HG03045 (cell line): ENCODE results near the gene KRT38.

Experiments used
- ATAC-seq: cut with Tn5 transposase; IDR thresholded peaks from one replicate; pipeline ENCODE4 v1.9.1; 2021; ENCODE audit warnings: mild to moderate bottlenecking, moderate library complexity; ENCODE audit not compliant: unreplicated experiment

Gene KRT38

DNA sequence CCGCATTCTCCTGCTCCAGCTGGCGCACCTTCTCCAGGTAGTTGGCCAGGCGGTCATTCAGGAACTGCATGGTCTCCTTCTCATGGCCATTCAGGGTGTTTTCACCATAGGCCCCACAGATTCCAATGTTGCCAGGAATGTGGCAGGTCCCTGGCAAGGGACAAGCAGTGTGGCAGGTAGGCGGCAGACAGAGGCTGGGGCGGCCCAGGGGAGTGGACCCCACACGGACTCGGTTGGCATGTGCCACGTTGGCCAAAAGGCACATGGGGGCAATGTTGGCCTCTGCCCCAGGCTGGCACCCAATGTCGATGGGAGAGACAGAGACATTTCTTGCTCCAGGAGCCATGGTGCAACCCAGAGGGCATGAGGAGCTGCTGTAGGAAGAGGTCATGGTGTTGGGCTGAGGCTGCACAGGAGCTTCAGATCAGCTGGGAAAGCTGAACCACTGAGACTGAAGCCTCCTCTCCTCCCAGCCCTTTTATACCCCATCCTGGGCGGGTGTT is at the start of gene KRT38:
Gene KRT38, minus strand, starts transcription at position 453 of the 503 bp plus-strand sequence. Its CDS starts 62 bp downstream, at position 391.
- ATAC-seq: no peak

DNA sequence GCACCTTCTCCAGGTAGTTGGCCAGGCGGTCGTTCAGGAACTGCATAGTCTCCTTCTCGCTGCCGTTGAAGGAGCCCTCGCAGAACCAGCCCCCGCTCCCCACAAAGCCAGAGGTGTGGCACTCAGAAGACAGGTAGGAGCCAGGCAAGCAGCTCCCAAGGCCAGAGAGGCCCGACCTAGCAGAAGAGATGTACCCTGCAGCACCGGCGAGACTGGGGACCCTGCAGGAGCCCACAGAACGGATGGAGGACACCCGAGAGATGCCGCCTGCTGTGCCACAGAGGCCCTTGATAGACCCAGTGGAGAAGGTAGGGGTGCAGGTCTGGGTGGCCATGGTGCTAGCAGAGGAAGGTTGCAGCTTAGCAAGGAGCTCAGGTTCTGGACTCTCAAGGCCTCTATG is 48.7 kb upstream of the KRT38 start, which contains the start of gene KRT36:
Gene KRT36, minus strand, starts transcription at position 380 of the 400 bp plus-strand sequence. Its CDS starts 46 bp downstream, at position 334.
- ATAC-seq: no peak

DNA sequence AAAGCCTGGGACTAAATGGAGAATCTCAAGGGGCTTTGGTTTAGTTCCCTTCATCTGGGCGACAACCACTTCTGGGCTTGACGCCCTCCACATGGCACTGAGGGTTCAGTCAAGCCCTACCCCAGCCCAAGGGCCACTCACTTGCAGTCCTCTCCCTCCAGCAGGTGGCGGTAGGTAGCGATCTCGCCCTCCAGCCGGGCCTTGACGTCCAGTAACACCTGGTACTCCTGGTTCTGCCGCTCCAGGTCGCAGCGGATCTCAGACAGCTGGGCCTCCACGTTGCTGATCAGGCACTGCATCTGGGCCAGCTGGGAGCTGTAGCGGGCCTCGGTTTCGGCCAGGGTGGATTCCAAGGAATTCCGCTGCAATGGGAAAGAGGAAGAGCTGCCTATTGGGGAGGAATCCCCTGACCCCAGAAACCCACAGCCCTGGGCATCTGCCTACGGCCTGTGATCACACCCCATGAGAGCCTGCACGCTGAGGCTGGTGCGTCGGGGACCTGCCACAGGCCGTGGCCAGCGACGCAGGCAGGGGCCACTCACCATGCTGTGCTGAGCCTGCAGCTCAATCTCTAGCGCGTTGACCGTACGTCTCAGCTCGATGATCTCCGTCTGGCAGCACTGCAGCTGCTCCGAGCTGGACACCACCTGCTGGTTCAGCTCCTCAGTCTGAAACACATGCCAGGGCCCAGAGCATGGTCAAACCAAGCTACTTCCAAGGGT is 46.2 kb upstream of the KRT38 start:
- no peak for ATAC-seq

DNA sequence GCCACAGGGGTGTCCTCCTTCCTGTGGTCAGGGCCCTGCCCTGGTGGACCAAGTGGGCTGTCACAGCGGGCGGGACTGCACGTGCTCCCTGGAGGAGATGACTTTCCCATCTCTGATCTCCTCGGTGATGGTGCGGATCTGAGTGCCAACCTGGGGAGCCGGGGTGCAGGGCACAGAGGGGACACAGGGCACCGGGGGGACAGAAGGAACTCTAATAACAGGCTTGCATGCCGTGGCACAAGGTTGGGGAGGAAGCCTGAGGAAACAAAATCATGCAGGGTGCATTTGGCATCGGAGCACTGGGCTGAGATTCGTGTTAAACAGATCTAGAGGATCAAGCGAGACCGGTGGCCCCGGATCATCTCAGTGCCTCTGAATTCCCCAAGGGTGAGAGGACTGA is 45.5 kb upstream of the KRT38 start:
- ATAC-seq: no peak

DNA sequence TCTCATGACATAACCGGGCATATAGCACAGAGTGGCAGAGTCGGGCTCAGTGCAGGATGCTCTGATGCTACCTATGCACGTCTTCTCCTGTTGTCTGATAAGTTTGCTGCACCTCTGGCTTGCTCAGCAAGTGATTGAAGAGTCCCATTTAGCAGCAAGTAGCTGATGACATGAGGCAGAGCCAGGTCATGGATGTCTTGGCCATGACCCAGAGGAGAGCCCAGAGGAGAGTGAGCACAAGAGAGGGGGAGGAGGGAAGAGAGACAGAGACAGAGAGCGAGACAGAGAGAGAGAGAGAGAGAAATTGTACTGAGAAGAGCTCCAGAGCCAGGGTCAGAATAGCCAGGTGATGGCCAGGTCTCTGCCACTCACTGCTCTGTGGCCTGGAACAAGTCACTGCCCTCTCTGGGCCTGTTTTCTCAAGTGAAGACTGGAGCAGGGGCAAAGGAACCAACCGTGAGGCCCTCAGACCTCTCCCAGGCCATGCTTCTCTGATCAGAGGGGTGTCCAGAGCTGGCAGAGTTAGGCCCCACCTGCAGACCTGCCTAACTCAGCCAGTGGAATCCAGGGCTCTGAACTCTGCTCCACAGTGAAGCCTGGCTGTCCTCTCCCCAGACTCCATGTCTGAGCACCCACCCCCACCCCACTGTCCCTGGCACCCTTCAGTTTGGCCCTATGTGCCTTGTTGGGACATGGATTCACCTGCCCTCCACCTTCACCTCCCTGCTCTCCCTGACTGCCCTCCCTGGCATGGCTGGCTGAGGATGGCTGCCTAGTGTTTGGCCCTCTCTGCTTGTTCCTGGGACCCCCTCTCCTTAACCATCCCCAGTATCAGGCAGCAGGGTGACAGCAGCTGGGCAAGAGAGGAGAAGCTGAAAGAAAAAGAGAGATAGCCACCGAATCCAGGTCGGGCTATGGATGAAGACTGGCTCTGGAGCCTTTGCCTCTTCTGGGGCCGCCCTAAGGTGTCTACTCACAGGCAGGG is 44.4 kb upstream of the KRT38 start:
- no peak for ATAC-seq

DNA sequence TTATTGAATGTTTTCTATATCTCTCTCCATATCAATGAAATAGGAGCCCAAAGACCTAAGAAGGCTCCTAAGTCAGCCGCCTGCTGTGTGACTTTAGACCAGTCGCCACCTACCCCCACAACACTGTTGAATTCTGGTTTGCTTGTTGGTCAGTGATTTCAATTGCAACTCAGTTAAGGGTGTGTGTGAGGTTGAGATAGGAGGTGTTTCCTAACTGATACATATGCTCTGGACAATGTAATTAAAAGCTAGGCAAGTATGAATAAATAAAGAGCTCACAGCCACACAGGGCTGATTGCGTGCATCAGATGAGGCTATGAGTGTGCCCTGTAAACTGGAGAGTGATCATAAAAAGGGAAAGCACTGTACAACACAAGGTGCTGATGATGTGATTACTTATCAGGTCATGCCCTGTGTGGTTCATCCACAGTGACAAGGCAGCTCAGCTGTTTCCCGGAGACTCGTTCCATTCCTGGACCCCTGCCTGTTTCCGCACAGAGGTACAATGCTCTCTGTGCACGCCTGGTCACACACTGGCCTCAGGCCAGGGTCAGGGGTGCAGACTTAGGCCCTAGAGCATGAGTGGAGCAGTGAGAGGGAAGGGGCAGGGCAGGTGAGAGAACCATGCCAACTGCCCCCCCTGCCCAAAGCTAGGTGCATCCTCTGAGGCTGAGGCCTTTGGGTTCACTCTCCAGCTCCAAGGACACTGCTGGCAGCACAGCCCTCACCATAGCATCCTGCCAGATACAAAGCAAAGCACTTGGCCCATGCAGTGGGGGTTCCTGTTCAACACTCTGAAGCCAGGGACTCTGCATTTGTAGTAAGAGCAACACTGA is 43.4 kb upstream of the KRT38 start:
- ATAC-seq: no peak

DNA sequence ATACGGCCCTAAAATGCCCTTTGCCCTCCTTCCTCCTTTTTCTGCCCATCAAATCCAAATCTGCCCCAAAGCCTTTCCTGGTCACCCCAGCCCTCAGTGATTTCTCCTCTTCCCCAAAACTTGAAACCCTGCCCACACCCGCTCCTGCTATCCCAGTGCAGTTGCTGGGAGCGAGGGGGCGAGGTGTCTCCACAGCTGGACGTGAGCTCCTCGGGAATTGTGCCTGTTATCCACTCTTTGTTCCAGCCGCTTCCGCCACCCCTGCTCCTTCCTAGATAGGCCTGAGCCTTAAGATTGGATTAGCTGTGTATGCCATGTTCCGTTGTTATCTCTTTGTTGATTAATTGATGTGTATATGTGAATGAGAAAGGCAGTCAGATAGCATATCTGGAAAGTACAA is 42.7 kb upstream of the KRT38 start:
- ATAC-seq: no peak

DNA sequence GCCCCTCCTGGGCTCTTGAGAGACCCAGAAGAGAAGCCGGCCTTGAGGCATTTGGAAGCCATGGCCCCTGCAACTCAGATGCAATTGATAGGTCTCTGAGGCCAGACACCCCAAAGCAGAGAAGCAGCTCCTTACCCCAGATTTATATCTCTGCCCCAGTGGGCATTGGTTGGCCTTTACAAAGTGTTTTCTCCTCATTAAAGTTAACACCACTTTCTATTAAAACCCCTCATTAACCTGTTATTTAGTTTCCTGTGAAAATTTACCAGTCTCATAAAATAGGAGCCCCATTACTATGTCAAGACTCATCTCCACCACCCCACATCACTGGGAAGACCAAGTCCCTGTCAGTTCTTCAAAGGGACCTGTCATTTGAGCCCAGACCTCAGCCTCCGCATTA is 40.3 kb upstream of the KRT38 start, which contains the start of gene KRT35:
Gene KRT35, minus strand, starts transcription at position 116 of the 400 bp plus-strand sequence. Its CDS starts 54 bp downstream, at position 62.
- ATAC-seq: no peak

DNA sequence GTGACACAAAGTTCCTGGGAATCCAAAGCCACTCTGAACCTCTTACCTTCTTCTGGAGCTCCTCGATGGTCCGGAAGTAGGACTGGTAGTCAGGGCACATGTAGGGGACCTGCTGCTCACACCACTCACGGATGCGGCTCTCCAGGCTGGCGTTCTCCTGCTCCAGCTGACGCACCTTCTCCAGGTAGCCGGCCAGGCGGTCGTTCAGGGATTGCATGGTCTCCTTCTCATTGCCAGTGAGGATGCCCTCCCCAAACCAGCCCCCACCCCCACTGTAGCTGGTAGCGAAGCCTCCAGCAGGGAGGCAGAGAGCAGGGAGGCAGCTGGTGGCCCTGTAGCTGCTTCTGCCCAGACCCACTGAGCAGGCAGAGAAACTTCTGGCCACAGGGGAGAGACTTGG is 39.8 kb upstream of the KRT38 start:
- ATAC-seq: no peak

DNA sequence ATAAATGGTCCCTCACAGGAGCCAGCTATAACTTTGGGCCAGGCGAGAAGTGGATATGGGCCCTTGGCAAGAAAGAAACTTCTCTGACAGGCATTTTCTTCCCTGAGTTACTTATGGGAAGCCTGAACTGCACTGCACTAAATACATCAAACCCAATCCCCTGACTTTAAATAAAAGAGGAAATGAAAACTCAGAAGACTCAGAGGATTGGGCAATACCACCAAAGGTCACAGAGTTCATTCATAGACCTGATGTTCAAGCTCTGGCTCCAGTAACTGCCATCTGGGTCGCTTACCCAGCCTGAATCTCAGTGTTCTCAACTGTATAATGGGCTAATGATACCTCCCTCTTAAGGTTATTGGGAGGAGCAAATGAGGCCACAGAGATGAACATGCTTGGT is 39.4 kb upstream of the KRT38 start:
- ATAC-seq: no peak

DNA sequence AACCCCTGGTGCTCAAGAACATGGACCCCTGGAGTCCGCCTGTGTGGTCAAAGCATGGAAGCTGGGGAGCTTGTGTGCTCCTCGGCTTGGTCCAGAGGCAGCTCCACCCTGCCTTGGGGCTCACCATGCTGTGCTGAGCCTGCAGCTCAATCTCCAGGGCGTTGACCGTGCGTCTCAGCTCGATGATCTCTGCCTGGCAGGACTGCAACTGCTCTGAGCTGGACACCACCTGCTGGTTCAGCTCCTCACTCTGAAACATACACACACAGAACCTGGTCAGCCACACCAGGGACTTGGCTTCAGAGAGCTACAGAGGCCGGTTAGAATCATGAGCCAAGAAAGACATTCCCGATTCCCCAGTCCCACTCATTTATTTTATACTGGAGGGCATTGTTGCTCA is 37.5 kb upstream of the KRT38 start:
- ATAC-seq: no peak

DNA sequence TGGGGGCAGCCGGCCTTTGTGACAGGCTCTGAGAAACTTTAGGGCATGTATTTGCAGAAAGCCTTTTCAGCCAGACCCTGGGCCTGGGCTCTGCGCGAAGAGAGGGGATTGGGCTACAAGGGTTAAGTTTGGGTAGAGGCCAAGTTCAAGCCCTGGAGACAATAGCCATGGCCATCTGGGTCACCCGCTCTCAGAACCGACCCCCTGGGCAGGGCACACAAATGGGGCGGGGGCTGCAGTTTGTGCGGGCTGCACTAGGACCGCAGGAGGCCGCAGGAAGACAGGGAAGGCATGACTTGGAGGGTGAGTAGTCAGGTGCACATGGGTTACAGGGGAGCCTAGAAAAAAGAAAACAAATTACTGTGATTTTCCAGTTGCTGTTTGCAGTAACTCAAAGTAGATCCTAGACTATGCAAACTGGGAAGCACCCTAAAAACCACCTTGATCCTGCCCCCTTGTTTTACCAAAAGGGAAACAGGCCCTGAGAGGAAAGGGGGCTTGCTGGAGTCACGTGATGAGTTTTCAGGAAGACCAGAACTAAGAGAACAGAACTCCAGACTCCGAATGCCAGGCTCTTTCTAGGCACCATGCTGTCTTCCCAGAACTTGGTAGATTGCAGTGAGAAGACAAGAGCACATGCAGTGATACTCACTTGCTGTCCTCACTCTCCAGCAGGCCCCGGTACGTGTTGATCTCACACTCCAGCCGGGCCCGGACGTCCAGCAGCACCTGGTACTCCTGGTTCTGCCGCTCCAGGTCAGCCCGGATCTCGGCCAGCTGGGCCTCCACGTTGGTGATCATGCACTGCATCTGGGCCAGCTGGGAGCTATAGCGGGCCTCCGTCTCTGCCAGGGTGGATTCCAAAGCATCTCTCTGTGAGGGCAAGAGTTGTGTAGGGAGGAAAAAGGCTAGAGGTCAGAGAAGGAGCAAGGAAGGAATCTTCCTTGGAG is 36.4 kb upstream of the KRT38 start:
- ATAC-seq: no peak

DNA sequence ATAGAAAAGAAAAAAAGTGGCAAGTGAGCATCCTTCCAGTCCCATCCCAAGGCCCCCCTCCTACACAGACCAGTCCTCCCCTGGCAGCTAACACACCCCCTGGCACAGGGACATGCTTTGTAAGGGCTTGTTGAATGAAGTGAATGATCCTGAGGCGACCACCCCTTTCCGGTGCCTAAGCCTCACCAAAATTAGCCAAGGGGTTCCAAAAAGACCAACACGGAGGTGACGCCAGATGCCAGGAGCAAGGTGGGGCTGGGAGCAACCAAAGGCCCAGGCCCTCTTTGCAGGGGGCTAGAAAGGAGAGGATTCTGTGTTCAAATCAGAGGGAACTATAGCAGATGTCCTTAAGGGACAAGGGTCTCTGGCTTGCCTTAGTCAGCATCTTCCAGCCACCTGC is 34.6 kb upstream of the KRT38 start:
- no peak for ATAC-seq

DNA sequence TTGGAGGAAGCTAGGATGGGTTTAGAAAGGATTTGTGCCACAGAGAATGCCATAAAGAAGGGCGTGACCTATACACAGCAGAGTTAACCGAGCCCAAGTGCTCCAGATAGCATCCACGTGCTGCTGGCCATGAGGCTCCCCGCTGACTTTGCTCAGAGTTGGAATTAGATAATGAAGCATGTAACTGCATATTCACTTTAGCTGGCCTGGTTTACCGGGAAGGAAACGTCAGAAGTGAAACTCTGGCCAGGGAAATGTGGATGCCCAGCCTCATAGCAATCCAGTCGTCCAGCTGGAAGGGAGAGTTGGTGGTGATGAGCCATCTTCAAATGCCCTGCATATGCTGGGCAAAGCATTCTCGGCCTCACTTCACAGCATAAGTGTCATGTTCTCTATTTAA is 34.1 kb upstream of the KRT38 start:
- ATAC-seq: no peak

DNA sequence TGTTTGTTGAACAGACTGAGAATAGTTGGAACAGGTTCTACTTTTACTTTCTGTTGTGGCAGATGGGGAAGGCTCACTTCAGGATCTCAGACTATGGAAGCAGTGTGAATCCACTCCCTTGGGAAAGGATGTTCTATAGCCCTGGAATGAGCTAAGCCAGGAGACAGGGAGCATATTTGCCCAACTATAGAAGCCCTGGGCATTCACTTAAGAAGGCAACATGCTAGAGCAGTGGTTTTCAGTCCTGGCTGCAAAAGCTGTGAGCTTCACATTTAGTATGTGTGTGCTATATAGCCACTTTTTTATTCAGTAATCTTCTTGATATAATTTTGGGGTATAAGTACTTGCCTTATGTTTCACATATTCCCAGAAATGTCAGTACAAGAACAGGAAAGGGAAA is 27.6 kb upstream of the KRT38 start:
- no peak for ATAC-seq

DNA sequence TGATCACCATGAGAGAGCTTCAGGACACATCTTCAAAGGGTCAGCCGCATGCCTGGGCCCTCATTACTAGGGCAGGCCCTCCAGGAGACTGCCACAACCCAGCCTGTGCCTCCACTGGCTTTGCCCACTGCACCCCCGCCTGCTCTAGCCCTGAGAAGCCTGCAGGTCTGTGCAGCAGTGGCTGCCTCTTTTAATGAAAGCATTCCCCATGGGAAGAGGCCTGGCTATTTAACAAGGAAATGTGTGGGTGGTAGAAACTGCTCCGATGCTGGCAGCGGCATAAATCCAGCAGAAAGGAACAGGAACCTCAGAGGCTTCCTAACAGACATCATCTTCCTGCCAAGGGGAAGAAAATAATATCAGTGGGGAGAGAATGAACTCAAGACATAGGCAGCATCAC is 26.8 kb upstream of the KRT38 start:
- no peak for ATAC-seq

DNA sequence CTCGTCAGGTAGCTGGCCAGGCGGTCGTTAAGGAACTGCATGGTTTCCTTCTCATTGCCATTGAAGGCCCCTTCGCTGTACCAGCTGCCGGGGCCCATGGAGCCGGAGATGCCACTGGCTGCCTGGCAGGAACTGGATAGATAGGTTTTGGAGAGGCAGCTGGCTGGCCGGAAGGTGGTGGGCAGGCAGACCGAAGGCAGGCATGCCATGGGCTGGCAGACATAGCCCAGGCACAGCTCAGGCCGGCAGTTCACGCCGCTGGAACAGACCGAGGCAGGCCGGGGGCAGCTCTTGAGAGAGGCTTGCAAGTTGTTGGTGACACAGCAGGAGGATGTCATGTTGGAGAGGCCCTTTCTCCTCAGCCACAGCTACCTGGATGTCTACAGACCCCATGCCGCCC is 26.2 kb upstream of the KRT38 start, which contains the start of gene KRT32:
Gene KRT32, minus strand, starts transcription at position 399 of the 400 bp plus-strand sequence. Its CDS starts 61 bp downstream, at position 338.
- no peak for ATAC-seq

DNA sequence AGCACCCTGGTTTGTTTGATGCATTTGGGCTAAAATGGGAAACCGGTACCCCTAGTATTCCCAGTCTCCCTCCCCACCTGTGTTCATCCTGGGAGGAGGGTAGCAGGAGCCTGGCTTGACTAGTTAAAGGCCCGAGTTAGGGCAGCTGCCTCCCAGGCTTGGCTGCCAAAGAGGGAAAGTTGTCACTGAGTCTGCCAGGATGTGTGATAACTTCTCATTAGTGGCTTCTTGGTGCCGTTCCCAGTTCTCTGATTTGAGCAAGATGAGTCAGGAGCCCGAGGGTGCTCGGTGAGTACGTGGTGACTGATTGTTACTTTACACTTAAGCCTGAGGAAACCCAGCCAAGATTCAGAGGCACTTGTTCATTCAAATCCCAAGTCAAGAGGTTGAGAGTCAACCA is 23.9 kb upstream of the KRT38 start:
- ATAC-seq: no peak

DNA sequence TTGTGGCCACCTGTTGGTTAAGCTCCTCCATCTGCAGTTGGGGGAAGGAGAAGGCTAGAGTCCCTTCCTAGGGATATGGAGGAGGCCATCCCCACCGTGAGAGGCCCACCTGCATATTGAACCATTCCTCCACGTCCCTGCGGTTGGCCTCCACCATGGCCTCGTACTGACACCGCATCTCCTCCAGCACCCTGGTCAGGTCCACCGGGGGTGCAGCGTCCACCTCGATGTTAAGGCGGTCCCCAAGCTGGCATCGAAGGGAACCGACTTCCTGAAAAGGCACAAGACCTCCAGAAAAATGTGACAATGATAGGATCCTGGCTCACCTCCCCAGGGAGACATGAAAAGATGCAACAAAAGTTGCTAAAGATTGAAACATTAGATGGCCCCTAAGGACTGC is 23.4 kb upstream of the KRT38 start:
- no peak for ATAC-seq
